GM18505 (cell line): Measurements from ENCODE around the gene STK17A.
A peak's percentile ranks its signal among the peaks of the same experiment; 100 is the strongest.

Source experiments
- ATAC-seq: cut with Tn5 transposase; IDR thresholded peaks from one replicate; pipeline ENCODE4 v1.9.1; 2021; ENCODE audit not compliant: unreplicated experiment
- POLR2A ChIP-seq: IDR thresholded peaks from 4 replicates; pipeline ENCODE4 v1.6.1; 2011; ENCODE audit warnings: borderline replicate concordance; ENCODE audit not compliant: insufficient read depth, insufficient read length; ENCODE audit errors: extremely low read depth

STK17A gene

GRCh38 chr7:43643846-43644245 lies 60.9 kb downstream of the STK17A start:
- no peak for TF ChIP-seq POLR2A
- no peak for ATAC-seq

- no peak for TF ChIP-seq POLR2A
- no peak for ATAC-seq
Observed at GRCh38 chr7:43645699-43646226, 62.9 kb downstream of the STK17A start.

- TF ChIP-seq POLR2A: peak; percentile 28
- ATAC-seq: no peak
Observed at GRCh38 chr7:43646603-43647338, 63.9 kb downstream of the STK17A start.

GRCh38 chr7:43647339-43647672 lies 64.4 kb downstream of the STK17A start:
- no peak for TF ChIP-seq POLR2A
- no peak for ATAC-seq

GRCh38 chr7:43647673-43648472 lies 65.0 kb downstream of the STK17A start:
- no peak for ATAC-seq
- TF ChIP-seq POLR2A: peak; percentile 40

GRCh38 chr7:43648473-43649406 lies 65.8 kb downstream of the STK17A start:
- ATAC-seq: peak; percentile 48
- peak; percentile 29 for TF ChIP-seq POLR2A

- peak; percentile 47 for TF ChIP-seq POLR2A
- ATAC-seq: peak; percentile 60
Observed at GRCh38 chr7:43649755-43650274, 66.9 kb downstream of the STK17A start.

- ATAC-seq: no peak
Observed at GRCh38 chr7:43650457-43651052, 67.6 kb downstream of the STK17A start.

GRCh38 chr7:43652364-43652763 lies 69.5 kb downstream of the STK17A start:
- no peak for TF ChIP-seq POLR2A
- no peak for ATAC-seq

More at GRCh38 chr7:43650457-43651052, 67.6 kb downstream of the STK17A start:
- TF ChIP-seq POLR2A: peak; percentile 39

GRCh38 chr7:43653466-43653865 lies 70.6 kb downstream of the STK17A start:
- no peak for ATAC-seq
- TF ChIP-seq POLR2A: no peak

GRCh38 chr7:43653891-43654504 lies 71.1 kb downstream of the STK17A start:
- no peak for ATAC-seq
- TF ChIP-seq POLR2A: no peak

GRCh38 chr7:43655584-43655983 lies 72.7 kb downstream of the STK17A start:
- no peak for ATAC-seq
- no peak for TF ChIP-seq POLR2A
